HT-29 (cell line): ENCODE results near the gene HMOX1. TPM values are rescaled to one million over a fixed set of nuclear protein-coding genes. Genes with fewer than 3 reads are reported as not detected.
"Not testable (repeated sequence)": the region's sequence is repeated elsewhere in the genome, so short reads cannot be mapped to it uniquely, and the experiment has no call there.

Experiments used
- DNase-seq: peaks from one replicate; pipeline ENCODE4 v3.0.0-alpha.2; 2015; ENCODE audit warnings: low spot score
- total RNA-seq: library from RNA; depleted of rRNA; stranded (reverse); fragments of >200 nt; shearing (Covaris generic); gene quantifications from 2 replicates; pipeline ENCODE4 v1.2.3, GENCODE V29; 2014

HMOX1 gene
- total RNA-seq, 1 experiment from 2014 or later = 14.9 TPM

DNA sequence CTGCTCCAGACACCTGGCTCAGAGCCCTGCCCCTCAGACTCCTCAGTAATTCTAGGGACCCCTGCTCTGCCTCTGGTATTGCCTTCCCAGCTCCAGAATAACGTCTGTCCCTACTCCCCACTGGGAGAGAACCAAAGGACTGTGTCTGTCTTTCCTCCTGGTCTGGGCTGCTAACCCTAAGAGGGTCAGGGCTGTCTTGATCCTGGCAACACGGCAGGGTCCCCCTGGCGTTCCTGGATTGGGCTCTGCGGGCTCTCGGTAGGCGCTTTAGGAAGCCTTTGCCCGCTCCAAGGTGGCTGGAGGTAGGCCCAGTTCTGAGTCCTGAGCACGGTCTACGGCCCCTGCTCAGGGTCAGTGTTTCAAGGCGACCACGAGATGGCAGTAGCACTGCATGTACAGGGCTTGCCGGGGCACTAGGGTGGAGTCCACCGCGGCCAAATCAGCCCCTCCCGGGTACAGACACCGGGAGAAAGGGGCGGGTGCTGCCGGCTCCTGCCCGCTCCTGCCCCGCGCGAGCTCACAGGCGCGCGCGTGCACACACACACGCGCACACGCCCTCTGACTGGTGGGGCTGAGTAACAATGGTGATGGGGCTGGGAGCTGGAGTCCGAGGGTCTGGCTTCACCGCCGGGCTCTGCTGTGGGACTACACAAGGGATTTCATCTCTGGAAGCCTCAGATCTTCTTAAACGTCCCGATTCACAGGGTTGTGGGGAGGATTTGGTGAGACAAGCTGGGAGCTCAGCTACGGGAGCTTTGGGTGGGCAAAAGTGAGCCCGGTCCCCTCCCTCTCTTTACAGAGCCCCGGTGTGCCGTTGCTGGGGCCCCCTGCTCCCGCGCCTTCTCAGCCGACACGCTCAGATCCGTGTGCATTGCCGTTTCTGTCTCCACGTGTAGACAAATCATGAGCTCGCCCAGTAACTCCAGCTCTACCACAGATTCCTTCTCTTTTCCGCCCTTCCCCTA, 30.1 kb upstream of the HMOX1 start:
- DNase-seq = peak; percentile 80

DNA sequence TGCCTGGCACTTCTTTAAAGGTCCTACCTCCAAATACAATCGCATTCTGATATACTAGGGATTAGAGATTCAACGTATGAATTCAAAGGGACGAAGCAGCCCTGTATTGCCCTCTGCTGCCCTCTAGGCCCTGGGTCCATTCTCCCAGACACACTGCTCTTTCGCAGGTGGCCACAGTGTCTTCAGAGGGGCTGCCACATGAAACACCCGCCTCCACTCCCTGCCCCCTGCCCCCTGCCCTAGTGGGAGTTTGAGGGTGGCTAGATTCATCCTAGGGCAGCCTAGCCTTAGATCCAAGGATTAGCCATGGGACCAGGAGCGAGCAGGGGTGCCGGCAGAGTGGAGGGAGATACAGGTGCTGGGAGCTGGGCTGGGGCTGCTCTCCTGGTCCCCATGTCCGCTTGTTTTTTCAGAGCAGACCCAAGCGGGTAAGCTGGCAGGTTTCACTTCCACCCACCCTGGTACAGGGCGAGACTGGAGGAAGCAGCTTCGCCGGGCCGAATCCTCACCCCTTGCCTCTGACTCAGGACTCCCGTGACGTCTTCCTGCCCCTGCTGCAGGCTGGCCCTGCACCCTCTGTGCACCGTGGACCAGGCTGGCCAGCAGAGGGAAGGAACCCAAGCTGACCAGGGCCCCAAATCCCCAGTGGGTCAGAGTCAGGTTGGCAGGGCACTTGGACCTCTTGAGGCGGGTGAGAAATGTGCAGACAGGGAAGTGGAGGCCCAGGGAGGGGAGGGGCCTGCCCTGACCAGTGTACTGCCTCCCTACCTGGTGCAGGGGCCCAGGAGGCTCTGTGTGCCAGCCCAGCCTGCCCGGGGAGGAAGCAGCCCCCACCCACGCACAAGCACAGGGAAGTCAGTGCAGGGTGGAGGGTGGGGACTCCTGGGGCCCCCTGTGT, 28.4 kb upstream of the HMOX1 start:
- peak; percentile 42 for DNase-seq

DNA sequence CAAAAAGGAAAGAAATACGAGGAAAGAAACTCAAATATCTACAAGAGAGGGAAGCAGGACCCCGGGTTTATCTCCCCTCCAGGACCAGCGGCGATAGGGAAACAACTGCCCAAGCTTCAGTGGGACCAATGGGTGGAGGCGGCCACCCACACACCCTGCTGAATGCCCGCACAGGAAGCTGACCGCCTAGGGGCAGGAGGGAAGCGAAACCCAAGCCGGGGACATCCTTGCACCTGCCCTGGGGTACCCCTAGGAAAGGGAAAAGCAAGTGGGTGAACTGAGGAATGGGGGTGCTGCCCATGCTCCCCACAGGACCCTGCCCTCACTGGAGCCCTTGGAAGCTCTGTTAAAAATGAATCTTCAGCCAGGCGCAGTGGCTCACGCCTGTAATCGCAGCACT, 27.6 kb upstream of the HMOX1 start:
- no peak for DNase-seq

DNA sequence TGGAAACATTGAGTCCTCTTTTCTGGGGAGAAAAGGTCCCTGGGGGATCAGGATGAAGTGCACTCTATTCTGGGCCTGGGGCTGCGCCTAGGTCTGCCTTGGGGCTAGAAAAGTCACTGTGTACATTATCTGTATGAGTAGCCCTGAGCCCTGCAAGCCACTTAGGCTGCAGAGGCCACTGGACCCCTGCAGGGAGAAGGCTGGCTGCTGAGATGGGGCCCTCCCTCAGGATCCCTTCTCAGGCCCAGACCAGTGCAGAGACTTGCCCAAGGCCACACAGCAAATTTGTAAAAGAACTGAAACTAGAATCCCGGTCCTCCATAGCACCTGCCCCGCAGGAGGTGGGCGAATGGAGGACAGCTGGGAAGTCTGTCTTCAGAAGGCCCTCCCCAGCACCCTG, 26.8 kb upstream of the HMOX1 start:
- no peak for DNase-seq

DNA sequence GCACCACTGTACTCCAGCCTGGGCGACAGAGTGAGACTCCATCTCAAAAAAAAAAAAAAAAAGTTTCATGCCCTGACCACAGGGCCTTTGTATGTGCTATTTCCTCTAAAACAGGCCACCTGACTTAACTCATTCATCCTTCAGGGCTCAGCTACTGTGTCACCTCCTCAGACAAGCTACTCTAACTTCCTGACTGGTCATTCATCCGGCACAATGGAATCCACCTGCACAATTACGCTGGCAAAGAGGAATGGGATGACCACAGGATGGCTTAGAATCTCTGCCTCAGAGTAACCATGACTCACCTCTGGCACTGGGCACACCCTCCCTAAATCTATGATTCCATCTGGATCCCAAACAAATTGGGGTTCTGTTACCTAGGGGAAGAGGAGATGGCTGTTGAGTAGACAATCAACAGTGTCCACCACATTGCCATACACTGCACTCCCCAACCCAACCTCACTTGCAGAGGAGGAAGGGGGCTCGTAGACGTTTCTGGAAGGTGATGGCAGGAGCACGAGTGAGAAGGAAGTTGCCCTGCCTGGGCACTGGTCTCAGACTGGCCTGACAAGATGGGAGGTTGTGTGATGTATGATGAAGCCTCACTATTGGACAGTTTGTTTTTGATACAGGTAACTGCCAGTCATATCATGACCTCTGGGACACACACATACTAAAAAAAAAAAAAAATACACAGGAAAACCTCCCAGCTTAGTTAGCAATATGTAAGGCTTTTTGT, 22.8 kb upstream of the HMOX1 start:
- no peak for DNase-seq

DNA sequence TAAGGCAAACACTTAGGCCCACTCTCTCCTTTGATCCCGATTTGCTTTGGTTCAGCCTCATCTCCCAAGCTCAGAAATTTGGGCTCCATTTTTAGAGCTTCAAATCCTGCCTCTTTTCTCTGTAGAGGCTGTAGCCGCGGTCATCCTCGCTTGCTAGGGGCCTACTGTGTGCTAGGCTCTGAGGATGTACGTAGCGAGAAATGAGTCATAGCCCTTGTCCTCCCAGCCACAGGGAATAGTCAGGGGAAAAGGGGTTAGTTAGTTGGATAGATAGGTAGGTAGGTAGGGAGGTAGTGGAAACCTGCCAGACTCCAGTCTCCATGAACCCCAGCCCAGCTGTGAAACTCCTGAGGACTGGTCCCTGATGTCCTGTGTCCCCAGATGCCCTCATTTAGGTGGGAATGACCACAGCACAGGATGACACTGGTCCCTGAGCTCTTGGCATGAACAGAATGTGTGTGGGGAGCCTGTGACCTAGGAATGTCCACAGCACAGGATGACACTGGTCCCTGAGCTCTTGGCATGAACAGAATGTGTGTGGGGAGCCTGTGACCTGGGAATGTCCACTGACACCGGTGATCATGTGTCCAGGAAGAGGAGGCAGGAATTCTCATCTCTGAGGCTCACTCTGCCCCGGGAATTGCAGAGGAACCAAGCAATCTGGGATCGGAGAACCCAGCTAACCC, 21.4 kb upstream of the HMOX1 start:
- no peak for DNase-seq

DNA sequence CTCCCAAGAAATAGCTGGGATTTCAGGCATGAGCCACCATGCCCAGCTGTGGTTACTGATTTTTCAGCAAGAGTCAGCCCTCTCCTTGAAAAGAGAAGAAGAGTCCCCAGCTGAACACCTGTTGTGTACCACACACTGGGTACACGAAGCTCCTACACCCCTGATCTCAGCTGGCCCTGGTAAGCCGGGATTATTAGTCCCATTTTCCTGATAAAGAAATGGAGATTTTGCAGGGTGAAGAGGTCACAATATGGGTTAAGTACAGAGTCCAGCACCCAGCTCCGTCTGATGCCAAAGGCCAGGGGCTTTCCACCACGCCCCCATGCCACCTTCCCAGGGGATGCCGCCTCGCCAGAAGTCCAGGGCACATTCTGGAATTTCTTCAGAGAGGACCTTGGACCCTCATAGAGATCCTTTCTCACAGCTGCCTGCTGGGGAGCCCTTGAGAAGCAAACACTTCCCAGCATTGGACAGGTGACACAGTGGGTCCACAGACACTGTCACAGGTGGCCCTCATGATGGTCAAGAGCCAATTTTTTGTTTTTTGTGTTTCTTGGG, 19.8 kb upstream of the HMOX1 start:
- DNase-seq = no peak

DNA sequence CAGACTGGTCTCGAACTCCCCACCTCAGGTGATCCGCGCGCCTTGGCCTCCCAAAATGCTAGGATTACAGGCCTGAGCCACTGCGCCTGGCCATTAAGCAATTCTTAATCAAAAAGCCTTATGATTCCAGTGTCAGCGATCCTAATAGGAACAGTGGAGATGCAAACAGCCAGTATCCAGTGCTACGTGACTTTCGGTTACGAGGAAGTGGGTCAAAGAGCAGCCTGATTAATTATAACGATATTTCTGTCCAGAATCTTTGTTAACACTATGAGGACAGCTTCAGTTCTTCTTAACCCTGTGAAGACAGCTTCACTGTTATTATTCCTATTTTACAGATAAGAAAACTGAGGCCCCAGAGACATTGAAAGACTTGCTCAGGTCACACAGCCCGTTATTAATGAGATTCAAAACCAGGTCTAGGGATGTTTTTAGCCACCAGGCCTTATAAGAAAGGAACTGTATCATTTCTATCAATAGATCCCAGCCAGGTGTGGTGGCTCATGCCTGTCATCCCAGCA, 17.3 kb upstream of the HMOX1 start:
- DNase-seq = no peak

DNA sequence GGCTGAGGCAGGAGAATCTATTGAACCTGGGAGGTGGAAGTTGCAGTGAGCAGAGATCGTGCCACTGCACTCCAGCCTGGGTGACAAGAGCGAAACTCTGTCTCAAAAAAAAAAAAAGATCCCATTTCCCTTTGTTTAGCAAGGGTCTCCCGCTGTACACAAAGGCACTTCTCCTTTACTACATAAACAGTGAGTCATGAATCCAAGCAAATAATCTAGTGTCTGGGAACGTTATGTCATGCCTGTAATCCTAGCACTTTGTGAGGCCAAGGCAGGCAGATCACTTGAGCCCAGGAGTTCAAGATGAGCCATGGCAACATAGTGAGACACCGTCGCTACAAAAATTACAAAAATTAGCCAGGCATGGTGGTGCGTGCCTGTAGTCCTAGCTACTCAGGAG, 16.7 kb upstream of the HMOX1 start:
- DNase-seq = not testable (repeated sequence)

DNA sequence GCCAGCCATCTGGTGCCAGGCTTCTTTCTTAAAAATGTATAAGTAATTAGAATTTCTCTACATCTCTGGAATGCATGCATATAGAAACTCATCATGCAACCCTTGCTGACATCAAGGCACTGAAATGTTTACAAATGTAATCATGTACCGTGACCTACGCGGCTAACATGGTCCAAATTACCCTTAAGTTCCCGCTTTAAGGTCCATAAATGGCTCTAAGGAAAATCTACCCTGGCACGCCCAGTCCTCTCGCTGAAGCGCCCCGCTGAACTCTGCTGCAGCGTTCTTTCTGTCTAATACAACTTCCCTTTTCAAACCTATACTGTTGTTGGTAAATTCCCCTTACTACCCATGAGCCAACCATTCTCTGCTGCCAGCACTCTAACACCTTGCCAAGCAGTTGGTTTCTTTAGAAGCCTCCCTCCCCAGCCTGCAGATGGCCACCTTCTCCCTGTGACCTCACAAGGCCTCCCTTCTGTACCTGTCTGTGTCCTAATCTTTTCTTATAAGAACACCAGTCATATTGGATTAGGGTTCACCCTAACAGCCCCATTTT, 13.5 kb upstream of the HMOX1 start:
- no peak for DNase-seq

DNA sequence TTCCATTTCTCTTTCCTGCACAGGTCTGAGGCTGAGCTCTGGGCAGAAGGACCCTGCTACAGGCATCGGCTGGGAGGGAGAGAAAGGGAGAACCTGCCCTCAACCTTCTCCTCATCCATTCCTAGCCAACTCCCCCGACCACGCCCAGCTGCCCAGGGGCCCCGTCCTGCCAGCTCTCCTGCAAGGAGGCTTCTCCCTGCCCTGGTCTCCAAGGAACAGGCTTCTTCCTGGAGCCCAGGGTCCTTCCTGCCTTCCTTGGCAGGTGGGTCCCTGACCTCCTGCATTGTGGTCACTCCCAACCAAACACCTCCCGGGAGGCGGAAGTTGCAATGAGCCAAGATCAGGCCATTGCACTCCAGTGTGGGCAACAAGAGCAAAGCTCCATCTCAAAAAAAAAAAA, 12.5 kb upstream of the HMOX1 start:
- no peak for DNase-seq

DNA sequence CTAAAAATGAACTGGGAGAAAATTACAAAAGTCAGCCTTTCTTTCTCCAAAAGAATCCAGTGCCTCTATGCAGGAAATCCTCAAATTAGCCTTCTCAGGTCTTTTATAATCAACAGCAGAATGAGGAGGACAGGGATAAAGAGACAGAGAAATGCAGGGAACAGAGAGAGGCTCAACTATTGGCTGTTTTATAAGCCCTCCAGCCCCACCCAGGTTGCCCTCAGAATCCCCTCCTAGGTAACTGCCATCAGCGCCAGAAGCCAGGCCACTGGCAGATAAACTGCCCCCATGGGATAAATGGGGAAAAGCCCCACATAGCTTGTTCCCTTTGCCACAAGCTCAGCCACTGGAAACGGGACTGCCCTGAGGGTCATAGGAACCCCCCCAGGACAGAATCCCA, 10.9 kb upstream of the HMOX1 start:
- no peak for DNase-seq

DNA sequence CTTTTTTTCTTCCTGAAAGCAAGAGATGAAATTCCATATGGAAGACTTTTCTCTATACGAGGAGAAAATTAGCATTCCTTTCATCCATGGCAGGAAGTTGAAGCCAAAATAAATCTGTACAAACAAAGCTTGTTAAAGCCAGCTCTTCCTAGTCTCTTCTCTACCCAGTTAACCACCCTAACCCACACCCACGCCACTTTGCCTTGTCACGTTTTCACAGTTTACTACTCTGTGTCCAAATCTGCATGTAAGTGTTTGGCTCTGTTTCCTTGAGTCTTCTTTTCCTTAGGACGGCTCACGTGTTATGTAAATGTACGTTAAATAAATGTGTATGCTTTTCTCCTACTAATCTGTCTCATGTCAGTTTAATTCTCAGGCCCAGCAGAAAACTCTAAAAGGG, 7.1 kb upstream of the HMOX1 start:
- DNase-seq = no peak

DNA sequence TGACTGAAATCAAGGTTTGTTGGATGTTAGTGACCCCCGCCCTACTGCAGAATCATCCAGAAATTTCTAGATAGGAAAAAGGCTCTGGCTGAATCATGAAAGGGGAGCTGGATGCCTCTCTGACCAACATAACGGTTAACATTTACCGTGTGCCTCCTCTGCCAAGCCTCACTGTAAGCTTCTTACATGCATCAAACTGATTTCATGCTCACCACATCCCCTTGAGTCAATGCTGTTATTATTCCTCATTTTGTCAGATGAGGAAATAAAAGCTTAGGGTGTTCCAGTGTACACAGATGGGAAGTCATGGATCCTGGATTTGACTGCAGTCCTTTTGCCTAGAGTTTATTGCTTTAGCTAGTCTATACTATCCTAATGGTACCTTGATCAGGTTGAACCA, 5.9 kb upstream of the HMOX1 start:
- no peak for DNase-seq

DNA sequence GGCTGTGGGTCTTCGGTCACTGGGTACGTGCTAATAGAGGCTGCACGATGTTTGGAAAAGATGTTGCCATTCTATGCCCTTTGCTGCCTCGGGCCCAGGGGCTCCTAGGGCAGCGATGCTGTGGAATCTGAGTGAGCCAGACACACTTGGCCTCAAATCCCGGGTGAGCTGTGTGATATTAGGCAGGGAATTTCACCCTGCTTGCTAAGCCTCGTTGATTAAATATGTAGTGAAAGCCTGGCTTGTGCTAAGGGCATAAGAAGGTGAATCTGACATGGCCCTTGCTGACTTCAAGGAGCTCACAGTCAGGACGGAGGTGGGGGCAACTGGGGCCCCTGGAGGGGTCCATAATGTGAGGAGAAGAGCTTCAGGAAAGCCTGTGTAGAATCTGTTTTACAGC, 5.4 kb upstream of the HMOX1 start:
- no peak for DNase-seq

DNA sequence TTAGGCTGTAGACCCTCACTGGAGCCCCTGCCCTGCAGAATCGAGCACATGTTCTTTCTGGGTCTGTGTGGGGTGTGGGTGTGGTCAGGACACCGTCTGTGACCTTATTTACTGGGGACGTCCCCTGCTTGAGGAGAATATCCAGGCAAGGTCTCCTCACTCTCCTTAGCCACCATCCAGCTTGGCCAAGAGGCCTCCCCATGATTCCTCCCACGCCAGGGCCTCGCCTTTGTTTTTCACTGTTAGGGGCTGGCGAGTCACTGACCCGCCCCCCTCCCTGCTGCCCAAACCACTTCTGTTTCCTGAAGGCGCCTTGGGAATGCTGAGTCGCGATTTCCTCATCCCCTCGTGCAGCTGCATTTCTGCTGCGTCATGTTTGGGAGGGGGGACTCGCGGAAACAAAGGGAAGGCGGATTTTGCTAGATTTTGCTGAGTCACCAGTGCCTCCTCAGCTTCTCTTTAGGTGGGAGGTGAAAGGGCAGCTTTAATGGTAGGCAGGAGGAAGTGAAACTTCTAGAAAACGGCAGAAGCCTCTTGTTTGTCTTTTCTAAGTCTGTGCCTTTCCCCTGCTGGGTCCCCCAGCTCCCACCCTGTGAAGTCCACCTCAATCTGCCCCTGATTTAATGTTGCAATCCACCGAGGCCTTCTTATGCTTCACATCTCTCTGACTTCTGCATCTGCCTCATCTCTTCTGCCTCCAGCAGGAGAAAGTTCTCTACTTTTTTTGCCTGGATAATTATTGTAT, 4.0 kb upstream of the HMOX1 start:
- DNase-seq = peak; percentile 81

DNA sequence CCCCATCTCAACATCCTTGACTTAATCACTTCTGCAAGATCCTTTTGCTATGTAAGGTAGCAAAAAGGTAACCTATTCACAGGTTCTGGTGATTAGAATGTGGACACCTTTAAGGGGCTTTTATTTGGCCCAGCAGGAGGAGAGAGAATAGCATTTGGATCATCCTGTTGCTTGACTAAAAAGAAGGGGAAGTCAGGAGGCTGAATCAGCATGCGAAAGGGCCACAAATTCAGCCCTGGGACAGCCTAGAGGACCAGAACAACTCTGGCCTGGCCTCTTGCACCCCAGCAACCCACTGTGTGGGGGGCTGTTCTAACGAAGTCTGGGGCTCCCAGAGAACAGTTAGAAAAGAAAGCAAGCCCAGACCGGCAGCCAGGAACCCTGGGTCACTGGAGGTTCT, 3.2 kb upstream of the HMOX1 start:
- no peak for DNase-seq

DNA sequence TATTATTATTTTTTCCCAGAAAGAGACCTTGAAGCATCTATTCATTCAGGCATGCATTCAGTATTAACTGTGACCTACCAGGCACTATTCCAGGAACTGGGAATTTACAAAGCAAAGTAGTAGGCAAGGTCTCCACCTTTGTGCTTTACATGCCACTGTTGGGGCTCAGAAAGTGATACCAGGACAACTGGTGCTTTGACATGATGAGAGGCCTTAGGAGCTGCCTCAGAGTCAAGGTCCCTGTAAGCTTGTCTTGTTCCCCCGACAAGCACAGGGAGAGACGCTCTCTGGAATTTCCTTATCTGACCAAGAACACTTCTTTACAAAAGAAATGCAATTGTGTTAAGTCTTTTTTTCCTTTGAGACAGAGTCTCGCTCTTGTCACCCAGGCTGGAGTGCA, 2.3 kb upstream of the HMOX1 start:
- DNase-seq = no peak

DNA sequence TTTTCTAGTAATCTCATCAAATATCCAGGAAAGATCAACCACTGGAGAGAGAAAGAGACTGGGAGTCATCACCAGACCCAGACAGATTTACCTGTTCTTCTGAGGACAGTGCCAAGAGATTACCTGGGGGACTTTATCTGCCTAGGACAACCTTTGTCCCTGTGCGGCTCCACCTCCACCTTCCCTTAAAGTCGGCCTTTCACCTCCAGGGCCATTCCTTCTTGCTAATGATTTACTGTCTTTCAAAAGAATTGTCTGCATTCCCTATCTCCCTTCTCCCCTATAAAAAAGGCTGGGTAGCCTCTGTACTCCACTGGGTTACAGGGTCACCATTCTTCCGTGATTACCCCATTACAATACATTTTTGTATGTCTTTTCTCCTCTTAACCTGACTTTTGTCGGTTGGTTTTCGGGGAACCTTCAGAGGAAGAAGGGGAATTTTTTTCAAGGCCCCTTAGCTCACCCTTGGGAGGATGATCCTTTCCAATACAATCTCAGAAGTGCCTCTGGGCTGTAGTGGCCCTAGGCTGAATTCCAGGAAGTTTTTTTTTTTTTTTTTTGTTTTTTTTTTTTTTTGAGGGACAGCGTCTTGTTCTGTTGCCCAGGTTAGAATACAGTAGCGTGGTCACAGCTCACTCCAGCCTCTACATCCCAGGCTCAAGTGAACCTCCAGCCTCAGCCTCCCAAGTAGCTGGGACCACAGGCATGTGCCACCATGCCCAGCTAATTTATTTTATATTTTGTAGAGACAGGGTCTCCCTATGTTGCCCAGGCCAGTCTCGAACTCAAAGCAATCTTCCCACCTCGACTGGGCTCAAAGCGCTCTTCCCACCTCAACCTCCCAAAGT, 1.5 kb upstream of the HMOX1 start:
- peak; percentile 59 for DNase-seq
